ENCODE data around the gene DIP2C.

Gene DIP2C

DNA sequence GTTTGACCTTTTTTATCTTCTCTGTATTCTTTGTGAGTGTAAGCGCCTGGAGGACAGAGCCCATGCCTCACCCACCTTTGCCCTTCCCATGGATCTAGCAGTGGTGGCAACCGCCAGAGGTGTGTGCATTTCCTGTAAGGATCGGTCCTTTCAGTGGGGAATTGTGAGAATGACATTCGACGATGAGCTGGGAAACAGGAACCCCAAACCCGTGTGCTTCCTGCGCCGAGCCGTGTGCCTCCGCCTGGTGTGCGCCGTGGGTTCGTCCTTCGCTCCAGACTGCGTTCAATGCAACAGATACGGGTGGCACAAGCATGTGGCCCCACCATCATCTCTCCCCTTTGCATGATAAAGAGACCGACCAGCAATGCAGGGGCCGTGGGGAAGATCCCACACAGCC is 1.7 kb upstream of the DIP2C start:
- Histone ChIP-seq H3K27me3 (ENCODE audit: insufficient read depth, low read length, poor library complexity) (peaks cover 8% of the 10 kb centered on the region), H3K79me2 (ENCODE audit: insufficient read depth, low read length) (no peaks in the 10 kb centered on the region), H3K36me3 (ENCODE audit: insufficient read depth, low read length) (no peaks in the 10 kb centered on the region), H2AFZ (ENCODE audit: low read depth, low read length) (no peak overlapping the region), H3K4me2 (ENCODE audit: insufficient read depth, low read length) (no peak overlapping the region), H3K4me1 (ENCODE audit: insufficient read depth, low read length) (no peaks in the 10 kb centered on the region), H4K20me1 (ENCODE audit: insufficient read depth, low read length) (no peaks in the 10 kb centered on the region), H3K9ac (ENCODE audit: low read depth, low read length) (no peak overlapping the region), H3K9me3 (ENCODE audit: insufficient read depth, low read length, severe bottlenecking) (no peaks in the 10 kb centered on the region), H3K4me3 (ENCODE audit: low read depth in 1 of 2, low read length in 2 of 2) (no peak overlapping the region), H3K27ac (ENCODE audit: low read length) (no peak overlapping the region)
- no peak for DNase-seq
- ATAC-seq (ENCODE audit: insufficient read depth, low read depth) = no peak
- TF ChIP-seq, protein P1, sequence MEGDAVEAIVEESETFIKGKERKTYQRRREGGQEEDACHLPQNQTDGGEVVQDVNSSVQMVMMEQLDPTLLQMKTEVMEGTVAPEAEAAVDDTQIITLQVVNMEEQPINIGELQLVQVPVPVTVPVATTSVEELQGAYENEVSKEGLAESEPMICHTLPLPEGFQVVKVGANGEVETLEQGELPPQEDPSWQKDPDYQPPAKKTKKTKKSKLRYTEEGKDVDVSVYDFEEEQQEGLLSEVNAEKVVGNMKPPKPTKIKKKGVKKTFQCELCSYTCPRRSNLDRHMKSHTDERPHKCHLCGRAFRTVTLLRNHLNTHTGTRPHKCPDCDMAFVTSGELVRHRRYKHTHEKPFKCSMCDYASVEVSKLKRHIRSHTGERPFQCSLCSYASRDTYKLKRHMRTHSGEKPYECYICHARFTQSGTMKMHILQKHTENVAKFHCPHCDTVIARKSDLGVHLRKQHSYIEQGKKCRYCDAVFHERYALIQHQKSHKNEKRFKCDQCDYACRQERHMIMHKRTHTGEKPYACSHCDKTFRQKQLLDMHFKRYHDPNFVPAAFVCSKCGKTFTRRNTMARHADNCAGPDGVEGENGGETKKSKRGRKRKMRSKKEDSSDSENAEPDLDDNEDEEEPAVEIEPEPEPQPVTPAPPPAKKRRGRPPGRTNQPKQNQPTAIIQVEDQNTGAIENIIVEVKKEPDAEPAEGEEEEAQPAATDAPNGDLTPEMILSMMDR (IDR thresholded peaks at IDR 0.05; ENCODE audit: borderline replicate concordance, extremely low read depth, low read length, poor library complexity, severe bottlenecking) = no peak

DNA sequence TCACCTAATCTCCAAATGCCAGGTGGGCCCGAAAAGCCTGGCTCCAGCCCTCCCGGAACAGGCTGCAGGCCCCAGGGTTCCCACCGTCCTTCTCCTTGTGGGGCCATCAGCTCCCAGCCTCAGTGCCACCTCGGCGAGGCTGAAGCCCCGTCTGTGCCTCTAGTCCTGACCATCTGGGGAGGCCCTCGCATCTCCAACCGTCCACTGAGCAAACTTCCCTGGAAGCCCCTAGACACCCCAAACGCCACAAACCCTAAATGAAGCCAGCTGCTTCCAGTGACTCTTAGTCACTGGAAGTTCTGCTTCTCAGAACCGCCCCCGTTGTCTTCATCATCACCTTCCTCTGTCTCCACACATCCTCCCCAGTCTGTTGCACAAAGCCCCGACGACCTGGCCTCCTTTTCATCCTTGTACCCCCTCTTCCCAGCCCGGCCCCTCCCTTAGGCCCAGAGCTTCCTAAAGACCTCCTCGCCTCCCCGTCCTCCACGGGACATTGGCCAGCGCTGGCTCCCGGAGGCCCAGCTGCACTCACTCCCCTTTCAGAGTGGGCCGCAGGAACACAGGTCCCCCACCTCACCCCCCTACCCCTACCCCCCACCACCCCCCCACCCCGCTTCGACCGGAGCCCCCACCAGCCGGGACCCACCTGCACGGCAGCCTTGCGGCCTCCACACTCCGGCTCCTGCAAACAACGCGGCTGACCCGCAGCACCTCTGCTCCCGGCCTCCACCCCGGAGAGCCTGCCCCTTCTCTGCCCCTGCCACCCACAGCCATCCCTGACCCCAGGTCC is 1.1 kb upstream of the DIP2C start:
- no peaks in the 10 kb centered on the region for H4K20me1 ChIP-seq (ENCODE audit: insufficient read depth, low read length)
- no peaks in the 10 kb centered on the region for H3K4me1 ChIP-seq (ENCODE audit: insufficient read depth, low read length)
- no peak overlapping the region for H3K27ac ChIP-seq (ENCODE audit: low read length)
- no peak overlapping the region for H3K4me2 ChIP-seq (ENCODE audit: insufficient read depth, low read length)
- H2AFZ ChIP-seq (ENCODE audit: low read depth, low read length) = no peak overlapping the region
- no peaks in the 10 kb centered on the region for H3K9me3 ChIP-seq (ENCODE audit: insufficient read depth, low read length, severe bottlenecking)
- ATAC-seq (ENCODE audit: insufficient read depth, low read depth) = no peak
- peaks cover 8% of the 10 kb centered on the region for H3K27me3 ChIP-seq (ENCODE audit: insufficient read depth, low read length, poor library complexity)
- no peak overlapping the region for H3K9ac ChIP-seq (ENCODE audit: low read depth, low read length)
- H3K79me2 ChIP-seq (ENCODE audit: insufficient read depth, low read length) = no peaks in the 10 kb centered on the region
- no peak for DNase-seq
- H3K4me3 ChIP-seq (ENCODE audit: low read depth in 1 of 2, low read length in 2 of 2) = no peak overlapping the region
- no peaks in the 10 kb centered on the region for H3K36me3 ChIP-seq (ENCODE audit: insufficient read depth, low read length)
- TF ChIP-seq EZH2 (IDR thresholded peaks at IDR 0.05; ENCODE audit: borderline replicate concordance, low read depth, low read length, severe bottlenecking) = no peak
- TF ChIP-seq, protein P1 (IDR thresholded peaks at IDR 0.05; ENCODE audit: borderline replicate concordance, extremely low read depth, low read length, poor library complexity, severe bottlenecking) = no peak

DNA sequence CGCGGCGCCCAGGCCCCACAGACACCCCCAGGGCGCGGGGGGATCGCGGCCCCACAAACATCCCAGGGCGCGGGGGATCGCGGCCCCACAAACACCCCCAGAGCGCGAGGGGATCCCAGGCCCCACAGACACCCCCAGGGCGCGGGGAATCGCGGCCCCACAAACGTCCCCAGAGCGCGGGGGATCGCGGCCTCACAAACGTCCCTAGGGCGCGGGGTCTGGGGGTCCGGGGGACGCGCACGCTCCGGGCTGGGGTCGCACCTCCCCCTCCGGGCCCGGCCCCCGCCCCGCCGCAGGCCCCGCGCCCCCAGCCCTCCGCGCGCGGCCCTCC is 382 bp downstream of the DIP2C start:
- no peak overlapping the region for H3K4me2 ChIP-seq (ENCODE audit: insufficient read depth, low read length)
- DNase-seq = no peak

More for the DNA sequence above, 382 bp downstream of the DIP2C start:
- no peak overlapping the region for H3K9ac ChIP-seq (ENCODE audit: low read depth, low read length)
- H4K20me1 ChIP-seq (ENCODE audit: insufficient read depth, low read length) = no peaks in the 10 kb centered on the region
- TF ChIP-seq EZH2 (IDR thresholded peaks at IDR 0.05; ENCODE audit: borderline replicate concordance, low read depth, low read length, severe bottlenecking) = no peak
- TF ChIP-seq, protein P1 (IDR thresholded peaks at IDR 0.05; ENCODE audit: borderline replicate concordance, extremely low read depth, low read length, poor library complexity, severe bottlenecking) = no peak
- H3K27me3 ChIP-seq (ENCODE audit: insufficient read depth, low read length, poor library complexity) = peaks cover 8% of the 10 kb centered on the region
- no peak overlapping the region for H2AFZ ChIP-seq (ENCODE audit: low read depth, low read length)
- H3K4me1 ChIP-seq (ENCODE audit: insufficient read depth, low read length) = no peaks in the 10 kb centered on the region
- no peaks in the 10 kb centered on the region for H3K9me3 ChIP-seq (ENCODE audit: insufficient read depth, low read length, severe bottlenecking)
- H3K27ac ChIP-seq (ENCODE audit: low read length) = no peak overlapping the region
- H3K36me3 ChIP-seq (ENCODE audit: insufficient read depth, low read length) = no peaks in the 10 kb centered on the region
- no peak for ATAC-seq (ENCODE audit: insufficient read depth, low read depth)
- H3K79me2 ChIP-seq (ENCODE audit: insufficient read depth, low read length) = no peaks in the 10 kb centered on the region
- H3K4me3 ChIP-seq (ENCODE audit: low read depth in 1 of 2, low read length in 2 of 2) = no peak overlapping the region

All from DND-41 (cell line).